ENCODE results near the gene SHB.

Gene SHB

GRCh38 chr9:37903647-37904444 lies 165.2 kb downstream of the SHB start, which contains the start of gene SLC25A51 (continued):
- TF ChIP-seq, protein P1, sequence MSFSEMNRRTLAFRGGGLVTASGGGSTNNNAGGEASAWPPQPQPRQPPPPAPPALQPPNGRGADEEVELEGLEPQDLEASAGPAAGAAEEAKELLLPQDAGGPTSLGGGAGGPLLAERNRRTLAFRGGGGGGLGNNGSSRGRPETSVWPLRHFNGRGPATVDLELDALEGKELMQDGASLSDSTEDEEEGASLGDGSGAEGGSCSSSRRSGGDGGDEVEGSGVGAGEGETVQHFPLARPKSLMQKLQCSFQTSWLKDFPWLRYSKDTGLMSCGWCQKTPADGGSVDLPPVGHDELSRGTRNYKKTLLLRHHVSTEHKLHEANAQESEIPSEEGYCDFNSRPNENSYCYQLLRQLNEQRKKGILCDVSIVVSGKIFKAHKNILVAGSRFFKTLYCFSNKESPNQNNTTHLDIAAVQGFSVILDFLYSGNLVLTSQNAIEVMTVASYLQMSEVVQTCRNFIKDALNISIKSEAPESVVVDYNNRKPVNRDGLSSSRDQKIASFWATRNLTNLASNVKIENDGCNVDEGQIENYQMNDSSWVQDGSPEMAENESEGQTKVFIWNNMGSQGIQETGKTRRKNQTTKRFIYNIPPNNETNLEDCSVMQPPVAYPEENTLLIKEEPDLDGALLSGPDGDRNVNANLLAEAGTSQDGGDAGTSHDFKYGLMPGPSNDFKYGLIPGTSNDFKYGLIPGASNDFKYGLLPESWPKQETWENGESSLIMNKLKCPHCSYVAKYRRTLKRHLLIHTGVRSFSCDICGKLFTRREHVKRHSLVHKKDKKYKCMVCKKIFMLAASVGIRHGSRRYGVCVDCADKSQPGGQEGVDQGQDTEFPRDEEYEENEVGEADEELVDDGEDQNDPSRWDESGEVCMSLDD (tag by site-specific recombination; IDR thresholded peaks at IDR 0.05) = peak; percentile 93
- TF ChIP-seq, protein P2, sequence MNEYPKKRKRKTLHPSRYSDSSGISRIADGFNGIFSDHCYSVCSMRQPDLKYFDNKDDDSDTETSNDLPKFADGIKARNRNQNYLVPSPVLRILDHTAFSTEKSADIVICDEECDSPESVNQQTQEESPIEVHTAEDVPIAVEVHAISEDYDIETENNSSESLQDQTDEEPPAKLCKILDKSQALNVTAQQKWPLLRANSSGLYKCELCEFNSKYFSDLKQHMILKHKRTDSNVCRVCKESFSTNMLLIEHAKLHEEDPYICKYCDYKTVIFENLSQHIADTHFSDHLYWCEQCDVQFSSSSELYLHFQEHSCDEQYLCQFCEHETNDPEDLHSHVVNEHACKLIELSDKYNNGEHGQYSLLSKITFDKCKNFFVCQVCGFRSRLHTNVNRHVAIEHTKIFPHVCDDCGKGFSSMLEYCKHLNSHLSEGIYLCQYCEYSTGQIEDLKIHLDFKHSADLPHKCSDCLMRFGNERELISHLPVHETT (tag by site-specific recombination; IDR thresholded peaks at IDR 0.05) = peak; percentile 67; the same call in 1 of the 2 replicates
- peak; percentile 81 for TF ChIP-seq ZNF10 (tag by site-specific recombination; IDR thresholded peaks at IDR 0.05)
- peak; percentile 50; the same call in 1 of the 2 replicates for TF ChIP-seq ZNF394 (tag by site-specific recombination; IDR thresholded peaks at IDR 0.05; ENCODE audit: borderline replicate concordance)
- TF ChIP-seq ZNF292 (tag by site-specific recombination; IDR thresholded peaks at IDR 0.05; ENCODE audit: borderline replicate concordance, low read depth) = no peak
- TF ChIP-seq, protein P3, sequence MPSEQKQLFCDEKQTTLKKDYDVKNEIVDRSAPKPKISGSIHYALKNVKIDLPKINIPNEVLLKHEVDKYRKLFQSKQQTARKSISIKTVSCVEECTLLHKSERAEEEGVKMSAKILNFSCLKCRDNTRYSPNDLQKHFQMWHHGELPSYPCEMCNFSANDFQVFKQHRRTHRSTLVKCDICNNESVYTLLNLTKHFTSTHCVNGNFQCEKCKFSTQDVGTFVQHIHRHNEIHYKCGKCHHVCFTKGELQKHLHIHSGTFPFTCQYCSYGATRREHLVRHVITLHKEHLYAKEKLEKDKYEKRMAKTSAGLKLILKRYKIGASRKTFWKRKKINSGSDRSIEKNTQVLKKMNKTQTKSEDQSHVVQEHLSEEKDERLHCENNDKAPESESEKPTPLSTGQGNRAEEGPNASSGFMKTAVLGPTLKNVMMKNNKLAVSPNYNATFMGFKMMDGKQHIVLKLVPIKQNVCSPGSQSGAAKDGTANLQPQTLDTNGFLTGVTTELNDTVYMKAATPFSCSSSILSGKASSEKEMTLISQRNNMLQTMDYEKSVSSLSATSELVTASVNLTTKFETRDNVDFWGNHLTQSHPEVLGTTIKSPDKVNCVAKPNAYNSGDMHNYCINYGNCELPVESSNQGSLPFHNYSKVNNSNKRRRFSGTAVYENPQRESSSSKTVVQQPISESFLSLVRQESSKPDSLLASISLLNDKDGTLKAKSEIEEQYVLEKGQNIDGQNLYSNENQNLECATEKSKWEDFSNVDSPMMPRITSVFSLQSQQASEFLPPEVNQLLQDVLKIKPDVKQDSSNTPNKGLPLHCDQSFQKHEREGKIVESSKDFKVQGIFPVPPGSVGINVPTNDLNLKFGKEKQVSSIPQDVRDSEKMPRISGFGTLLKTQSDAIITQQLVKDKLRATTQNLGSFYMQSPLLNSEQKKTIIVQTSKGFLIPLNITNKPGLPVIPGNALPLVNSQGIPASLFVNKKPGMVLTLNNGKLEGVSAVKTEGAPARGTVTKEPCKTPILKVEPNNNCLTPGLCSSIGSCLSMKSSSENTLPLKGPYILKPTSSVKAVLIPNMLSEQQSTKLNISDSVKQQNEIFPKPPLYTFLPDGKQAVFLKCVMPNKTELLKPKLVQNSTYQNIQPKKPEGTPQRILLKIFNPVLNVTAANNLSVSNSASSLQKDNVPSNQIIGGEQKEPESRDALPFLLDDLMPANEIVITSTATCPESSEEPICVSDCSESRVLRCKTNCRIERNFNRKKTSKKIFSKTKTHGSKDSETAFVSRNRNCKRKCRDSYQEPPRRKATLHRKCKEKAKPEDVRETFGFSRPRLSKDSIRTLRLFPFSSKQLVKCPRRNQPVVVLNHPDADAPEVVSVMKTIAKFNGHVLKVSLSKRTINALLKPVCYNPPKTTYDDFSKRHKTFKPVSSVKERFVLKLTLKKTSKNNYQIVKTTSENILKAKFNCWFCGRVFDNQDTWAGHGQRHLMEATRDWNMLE (tag by site-specific recombination; conservative IDR thresholded peaks at IDR 0.05; ENCODE audit: low read depth) = peak; percentile 27; the same call in 1 of the 2 replicates
- peak; percentile 87 for TF ChIP-seq ZFP69B (tag by site-specific recombination; IDR thresholded peaks at IDR 0.05)
- peak; percentile 88 for TF ChIP-seq ZBTB8A (tag by site-specific recombination; IDR thresholded peaks at IDR 0.05)
- peak; percentile 17; the same call in 1 of the 2 replicates for TF ChIP-seq ZNF785 (tag by site-specific recombination; IDR thresholded peaks at IDR 0.05)
- peak; percentile 95 for TF ChIP-seq ZNF341 (tag by site-specific recombination; IDR thresholded peaks at IDR 0.05; ENCODE audit: low read depth)
- peak; percentile 96 for TF ChIP-seq ZEB2 (tag by site-specific recombination; IDR thresholded peaks at IDR 0.05)
- 0 out of 2 replicates have a peak, but pooled peaks have one; percentile 62 for TF ChIP-seq TRIM28 (IDR thresholded peaks at IDR 0.05; ENCODE audit: borderline replicate concordance, low read length)
- TF ChIP-seq PATZ1 (tag by site-specific recombination; IDR thresholded peaks at IDR 0.05) = peak; percentile 58; the same call in 1 of the 2 replicates
- peak; percentile 6; the same call in 1 of the 2 replicates for TF ChIP-seq ZBTB17 (tag by site-specific recombination; IDR thresholded peaks at IDR 0.05)
- TF ChIP-seq, protein P4, sequence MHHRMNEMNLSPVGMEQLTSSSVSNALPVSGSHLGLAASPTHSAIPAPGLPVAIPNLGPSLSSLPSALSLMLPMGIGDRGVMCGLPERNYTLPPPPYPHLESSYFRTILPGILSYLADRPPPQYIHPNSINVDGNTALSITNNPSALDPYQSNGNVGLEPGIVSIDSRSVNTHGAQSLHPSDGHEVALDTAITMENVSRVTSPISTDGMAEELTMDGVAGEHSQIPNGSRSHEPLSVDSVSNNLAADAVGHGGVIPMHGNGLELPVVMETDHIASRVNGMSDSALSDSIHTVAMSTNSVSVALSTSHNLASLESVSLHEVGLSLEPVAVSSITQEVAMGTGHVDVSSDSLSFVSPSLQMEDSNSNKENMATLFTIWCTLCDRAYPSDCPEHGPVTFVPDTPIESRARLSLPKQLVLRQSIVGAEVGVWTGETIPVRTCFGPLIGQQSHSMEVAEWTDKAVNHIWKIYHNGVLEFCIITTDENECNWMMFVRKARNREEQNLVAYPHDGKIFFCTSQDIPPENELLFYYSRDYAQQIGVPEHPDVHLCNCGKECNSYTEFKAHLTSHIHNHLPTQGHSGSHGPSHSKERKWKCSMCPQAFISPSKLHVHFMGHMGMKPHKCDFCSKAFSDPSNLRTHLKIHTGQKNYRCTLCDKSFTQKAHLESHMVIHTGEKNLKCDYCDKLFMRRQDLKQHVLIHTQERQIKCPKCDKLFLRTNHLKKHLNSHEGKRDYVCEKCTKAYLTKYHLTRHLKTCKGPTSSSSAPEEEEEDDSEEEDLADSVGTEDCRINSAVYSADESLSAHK (tag by site-specific recombination; IDR thresholded peaks at IDR 0.05) = peak; percentile 53
- TF ChIP-seq ZNF2 (tag by site-specific recombination; IDR thresholded peaks at IDR 0.05) = peak; percentile 96
- TF ChIP-seq, protein P5, sequence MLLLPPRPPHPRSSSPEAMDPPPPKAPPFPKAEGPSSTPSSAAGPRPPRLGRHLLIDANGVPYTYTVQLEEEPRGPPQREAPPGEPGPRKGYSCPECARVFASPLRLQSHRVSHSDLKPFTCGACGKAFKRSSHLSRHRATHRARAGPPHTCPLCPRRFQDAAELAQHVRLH (tag by site-specific recombination; IDR thresholded peaks at IDR 0.05) = peak; percentile 91
- peak; percentile 81 for TF ChIP-seq GLIS2 (tag by site-specific recombination; IDR thresholded peaks at IDR 0.05)
- TF ChIP-seq ZNF707 (tag by site-specific recombination; IDR thresholded peaks at IDR 0.05) = no peak
- TF ChIP-seq ZFP37 (tag by site-specific recombination; IDR thresholded peaks at IDR 0.05) = 0 out of 2 replicates have a peak, but pooled peaks have one; percentile 64
- TF ChIP-seq MEIS1 (CRISPR knock-in tag; IDR thresholded peaks at IDR 0.05; ENCODE audit: borderline replicate concordance) = no peak
- peak; percentile 33; the same call in 1 of the 2 replicates for TF ChIP-seq BCL11A (tag by site-specific recombination; IDR thresholded peaks at IDR 0.05; ENCODE audit: low read depth)
- TF ChIP-seq ZNF776 (tag by site-specific recombination; IDR thresholded peaks at IDR 0.05; ENCODE audit: borderline replicate concordance) = no peak
- TF ChIP-seq ZNF585B (tag by site-specific recombination; IDR thresholded peaks at IDR 0.05) = no peak
